ENCODE results near the gene TNPO1. TPM values are rescaled to one million over a fixed set of nuclear protein-coding genes. Genes with fewer than 3 reads are reported as not detected.

TNPO1 gene
- total and polyA plus RNA-seq, 10 of the 15 experiments (the other 5 are each of a cell fraction or from before 2014, with no cell fraction given) = 18.1 to 123 (median 79.2) TPM

DNA sequence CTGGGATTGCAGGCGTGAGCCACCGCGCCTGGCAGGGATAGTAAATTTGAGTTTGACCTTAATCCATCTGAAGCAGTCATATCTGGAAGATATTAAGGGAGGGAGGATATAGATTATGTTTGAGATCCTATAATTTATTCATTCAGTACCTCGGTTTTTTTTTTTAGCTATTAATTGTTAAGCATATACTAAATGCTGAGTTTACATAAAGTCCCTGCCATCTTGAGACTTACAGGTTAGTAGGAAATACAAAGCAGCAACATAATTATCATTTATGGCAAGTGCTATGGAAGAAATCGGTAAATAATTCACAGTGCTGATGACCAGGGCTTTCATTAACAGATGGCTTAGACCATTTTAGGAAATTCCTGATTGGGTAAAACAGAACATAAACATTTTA, 72.9 kb downstream of the TNPO1 start (continued):
- no peak for TF ChIP-seq CHD2 (IDR thresholded peaks at IDR 0.05; ENCODE audit: borderline replicate concordance, low read depth, low read length)
- TF ChIP-seq SMAD5 (IDR thresholded peaks at IDR 0.05; ENCODE audit: low read depth) = no peak
- TF ChIP-seq, protein P1, sequence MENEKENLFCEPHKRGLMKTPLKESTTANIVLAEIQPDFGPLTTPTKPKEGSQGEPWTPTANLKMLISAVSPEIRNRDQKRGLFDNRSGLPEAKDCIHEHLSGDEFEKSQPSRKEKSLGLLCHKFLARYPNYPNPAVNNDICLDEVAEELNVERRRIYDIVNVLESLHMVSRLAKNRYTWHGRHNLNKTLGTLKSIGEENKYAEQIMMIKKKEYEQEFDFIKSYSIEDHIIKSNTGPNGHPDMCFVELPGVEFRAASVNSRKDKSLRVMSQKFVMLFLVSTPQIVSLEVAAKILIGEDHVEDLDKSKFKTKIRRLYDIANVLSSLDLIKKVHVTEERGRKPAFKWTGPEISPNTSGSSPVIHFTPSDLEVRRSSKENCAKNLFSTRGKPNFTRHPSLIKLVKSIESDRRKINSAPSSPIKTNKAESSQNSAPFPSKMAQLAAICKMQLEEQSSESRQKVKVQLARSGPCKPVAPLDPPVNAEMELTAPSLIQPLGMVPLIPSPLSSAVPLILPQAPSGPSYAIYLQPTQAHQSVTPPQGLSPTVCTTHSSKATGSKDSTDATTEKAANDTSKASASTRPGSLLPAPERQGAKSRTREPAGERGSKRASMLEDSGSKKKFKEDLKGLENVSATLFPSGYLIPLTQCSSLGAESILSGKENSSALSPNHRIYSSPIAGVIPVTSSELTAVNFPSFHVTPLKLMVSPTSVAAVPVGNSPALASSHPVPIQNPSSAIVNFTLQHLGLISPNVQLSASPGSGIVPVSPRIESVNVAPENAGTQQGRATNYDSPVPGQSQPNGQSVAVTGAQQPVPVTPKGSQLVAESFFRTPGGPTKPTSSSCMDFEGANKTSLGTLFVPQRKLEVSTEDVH (IDR thresholded peaks at IDR 0.05; ENCODE audit: low read depth, partially characterized antibody) = no peak
- no peak for TF ChIP-seq SMC3 (IDR thresholded peaks at IDR 0.05; ENCODE audit: borderline replicate concordance, low read length)

DNA sequence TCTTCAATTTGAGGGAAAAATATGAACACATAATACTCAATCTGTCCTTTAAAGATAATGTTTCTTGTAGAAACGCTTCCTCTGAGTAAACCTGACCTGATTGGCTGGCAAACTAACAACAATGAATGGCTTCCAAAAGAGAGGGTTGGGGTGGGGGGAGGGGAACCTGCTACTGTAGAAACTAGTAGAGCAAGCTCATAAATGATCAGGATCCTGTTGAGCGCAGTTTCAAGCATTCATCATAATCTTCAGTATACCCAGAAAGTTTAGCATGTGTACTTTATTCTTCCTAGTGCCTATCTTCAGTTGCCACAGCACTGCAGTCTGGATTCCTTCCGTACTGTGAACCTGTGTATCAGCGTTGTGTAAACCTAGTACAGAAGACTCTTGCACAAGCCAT, 76.4 kb downstream of the TNPO1 start:
- Histone ChIP-seq H3K4me2 (ENCODE audit: control insufficient read depth, insufficient read depth) (no peak overlapping the region), H3K36me3 (ENCODE audit: control insufficient read depth in 2 of 2, insufficient read depth in 2 of 2, low read length in 1 of 2) (peaks cover 7 to 32% of the 10 kb centered on the region in 2 experiments), H3K79me2 (ENCODE audit: control insufficient read depth, insufficient read depth, low read length) (no peaks in the 10 kb centered on the region), H3K27me3 (replicated peaks in 1 of 2; ENCODE audit: control insufficient read depth in 2 of 2, insufficient read depth in 2 of 2, low read length in 1 of 2) (no peaks in the 10 kb centered on the region), H2AFZ (ENCODE audit: control insufficient read depth, low read depth, low read length) (no peak overlapping the region), H4K20me1 (ENCODE audit: control insufficient read depth, insufficient read depth) (no peaks in the 10 kb centered on the region), H3K9ac (ENCODE audit: control insufficient read depth, insufficient read depth, low read length) (no peak overlapping the region), H3K9me3 (replicated peaks; ENCODE audit: control insufficient read depth, insufficient read depth, low read length) (no peaks in the 10 kb centered on the region), H3K27ac (ENCODE audit: control insufficient read depth, insufficient read depth) (no peak overlapping the region), H3K4me3 (no peak overlapping the region), H3K4me1 (ENCODE audit: control insufficient read depth, insufficient read depth, low read length) (no peaks in the 10 kb centered on the region)
- no TSS peak for BruUV-seq (replicated peaks)
- CTCF ChIA-PET = no interaction called here
- POLR2A ChIA-PET = interaction anchor here (0.6 kb wide), 1 partner anchor 91 kb away, joined by 5 read pairs; no protein-coding TSS in a partner anchor
- intact Hi-C loops (cut with micrococcal nuclease; ENCODE audit: unreplicated experiment) = no loop called here
- WGBS (ENCODE audit: insufficient coverage, insufficient replicate concordance, low lambda C conversion rate, missing lambda C conversion rate) = 97% methylated on average over 4 of the region's 4 CpGs
- SMC1A ChIA-PET (ENCODE audit: uncharacterized antibody, unreplicated experiment) = interaction anchor here (0.8 kb wide), 1 partner anchor 283 kb away, joined by 3 read pairs; no protein-coding TSS in a partner anchor
- ATAC-seq (no peak), FAIRE-seq (no peak), DNase-seq (ENCODE audit: low read depth, low spot score) (no peak)
- in situ Hi-C loops (cut with MboI) = no loop called here
- no peak for TF ChIP-seq RFX5 (IDR thresholded peaks at IDR 0.05; ENCODE audit: low read depth, low read length)
- no peak for TF ChIP-seq DPF2 (IDR thresholded peaks at IDR 0.05)
- TF ChIP-seq RUNX3 (IDR thresholded peaks at IDR 0.05; ENCODE audit: low read length) = no peak
- TF ChIP-seq, protein P2, sequence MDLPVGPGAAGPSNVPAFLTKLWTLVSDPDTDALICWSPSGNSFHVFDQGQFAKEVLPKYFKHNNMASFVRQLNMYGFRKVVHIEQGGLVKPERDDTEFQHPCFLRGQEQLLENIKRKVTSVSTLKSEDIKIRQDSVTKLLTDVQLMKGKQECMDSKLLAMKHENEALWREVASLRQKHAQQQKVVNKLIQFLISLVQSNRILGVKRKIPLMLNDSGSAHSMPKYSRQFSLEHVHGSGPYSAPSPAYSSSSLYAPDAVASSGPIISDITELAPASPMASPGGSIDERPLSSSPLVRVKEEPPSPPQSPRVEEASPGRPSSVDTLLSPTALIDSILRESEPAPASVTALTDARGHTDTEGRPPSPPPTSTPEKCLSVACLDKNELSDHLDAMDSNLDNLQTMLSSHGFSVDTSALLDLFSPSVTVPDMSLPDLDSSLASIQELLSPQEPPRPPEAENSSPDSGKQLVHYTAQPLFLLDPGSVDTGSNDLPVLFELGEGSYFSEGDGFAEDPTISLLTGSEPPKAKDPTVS (IDR thresholded peaks at IDR 0.05; ENCODE audit: low read depth, low read length) = no peak
- no peak for TF ChIP-seq IKZF2 (IDR thresholded peaks at IDR 0.05)
- no peak for TF ChIP-seq SPI1 (IDR thresholded peaks at IDR 0.05; ENCODE audit: borderline replicate concordance, insufficient read depth, low read depth, low read length)
- TF ChIP-seq JUNB (IDR thresholded peaks at IDR 0.05) = no peak
- TF ChIP-seq, protein P3, sequence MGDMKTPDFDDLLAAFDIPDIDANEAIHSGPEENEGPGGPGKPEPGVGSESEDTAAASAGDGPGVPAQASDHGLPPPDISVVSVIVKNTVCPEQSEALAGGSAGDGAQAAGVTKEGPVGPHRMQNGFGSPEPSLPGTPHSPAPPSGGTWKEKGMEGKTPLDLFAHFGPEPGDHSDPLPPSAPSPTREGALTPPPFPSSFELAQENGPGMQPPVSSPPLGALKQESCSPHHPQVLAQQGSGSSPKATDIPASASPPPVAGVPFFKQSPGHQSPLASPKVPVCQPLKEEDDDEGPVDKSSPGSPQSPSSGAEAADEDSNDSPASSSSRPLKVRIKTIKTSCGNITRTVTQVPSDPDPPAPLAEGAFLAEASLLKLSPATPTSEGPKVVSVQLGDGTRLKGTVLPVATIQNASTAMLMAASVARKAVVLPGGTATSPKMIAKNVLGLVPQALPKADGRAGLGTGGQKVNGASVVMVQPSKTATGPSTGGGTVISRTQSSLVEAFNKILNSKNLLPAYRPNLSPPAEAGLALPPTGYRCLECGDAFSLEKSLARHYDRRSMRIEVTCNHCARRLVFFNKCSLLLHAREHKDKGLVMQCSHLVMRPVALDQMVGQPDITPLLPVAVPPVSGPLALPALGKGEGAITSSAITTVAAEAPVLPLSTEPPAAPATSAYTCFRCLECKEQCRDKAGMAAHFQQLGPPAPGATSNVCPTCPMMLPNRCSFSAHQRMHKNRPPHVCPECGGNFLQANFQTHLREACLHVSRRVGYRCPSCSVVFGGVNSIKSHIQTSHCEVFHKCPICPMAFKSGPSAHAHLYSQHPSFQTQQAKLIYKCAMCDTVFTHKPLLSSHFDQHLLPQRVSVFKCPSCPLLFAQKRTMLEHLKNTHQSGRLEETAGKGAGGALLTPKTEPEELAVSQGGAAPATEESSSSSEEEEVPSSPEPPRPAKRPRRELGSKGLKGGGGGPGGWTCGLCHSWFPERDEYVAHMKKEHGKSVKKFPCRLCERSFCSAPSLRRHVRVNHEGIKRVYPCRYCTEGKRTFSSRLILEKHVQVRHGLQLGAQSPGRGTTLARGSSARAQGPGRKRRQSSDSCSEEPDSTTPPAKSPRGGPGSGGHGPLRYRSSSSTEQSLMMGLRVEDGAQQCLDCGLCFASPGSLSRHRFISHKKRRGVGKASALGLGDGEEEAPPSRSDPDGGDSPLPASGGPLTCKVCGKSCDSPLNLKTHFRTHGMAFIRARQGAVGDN (IDR thresholded peaks at IDR 0.05) = no peak
- TF ChIP-seq ZBED1 (IDR thresholded peaks at IDR 0.05; ENCODE audit: borderline replicate concordance) = no peak
- no peak for TF ChIP-seq CBX5 (IDR thresholded peaks at IDR 0.05; ENCODE audit: low read depth)
- no peak for TF ChIP-seq FOS (IDR thresholded peaks at IDR 0.05; ENCODE audit: borderline replicate concordance, extremely low read depth, insufficient read length)
- RAD21 ChIA-PET (ENCODE audit: unreplicated experiment) = no interaction called here

Data from GM12878 (cell line).